GM12878 (cell line): ENCODE data around the gene C15orf62. TPM values are rescaled to one million over a fixed set of nuclear protein-coding genes. Genes with fewer than 3 reads are reported as not detected.

Experiments used
- ATAC-seq: fragments of 200-7000 bp; cut with Tn5 transposase; 3 replicates; pipeline ENCODE4 v1.9.1; 2020; ENCODE audit warnings: mild to moderate bottlenecking, moderate library complexity
- BruUV-seq: library from RNA; stranded (reverse); fragments of 400-500 nt; replicated peaks from 2 replicates; lab custom pipeline; 2021; lab: Mats Ljungman, UMichigan
- CTCF ChIA-PET: fragments of 300-600 bp; sonication (Branson Sonifier 250); formaldehyde crosslinking; extraction: SDS; loops from one replicate; lab custom pipeline; 2021; ENCODE audit warnings: inconsistent platforms; lab: Yijun Ruan, JAX
- POLR2A ChIA-PET: fragments of 350-600 bp; formaldehyde crosslinking; extraction: SDS; loops from one replicate; lab custom pipeline; 2021; ENCODE audit warnings: inconsistent platforms; lab: Charles Lee
- RAD21 ChIA-PET: fragments of 300-600 bp; sonication (Branson Sonifier 250); formaldehyde crosslinking; loops from one replicate; lab custom pipeline; 2023; ENCODE audit warnings: antibody characterized with exemption; ENCODE audit not compliant: unreplicated experiment; lab: Charles Lee
- SMC1A ChIA-PET: fragments of 300-600 bp; sonication (Branson Sonifier 250); formaldehyde crosslinking; loops from one replicate; lab custom pipeline; 2023; ENCODE audit not compliant: unreplicated experiment, uncharacterized antibody; lab: Charles Lee
- DNase-seq: peaks from one replicate; pipeline ENCODE4 v3.0.0-alpha.2; 2011; ENCODE audit warnings: low read depth, low spot score
- FAIRE-seq: peaks from 3 replicates; lab custom pipeline; 2011; peaks lifted over from hg19 to GRCh38; lab: Jason Lieb, UNC
- H2AFZ ChIP-seq: 2 replicates; pipeline ENCODE4 v1.6.0; 2011; ENCODE audit warnings: low read depth, low read length, control low read depth; ENCODE audit not compliant: control insufficient read depth
- H3K27ac ChIP-seq: 2 replicates; pipeline ENCODE4 v1.5.1; 2011; ENCODE audit warnings: control low read depth; ENCODE audit not compliant: control insufficient read depth, insufficient read depth
- H3K27me3 ChIP-seq, 2 experiments: replicated peaks in 1 of 2; 2 replicates each; pipeline versions ENCODE4 v1.6.0 to v1.6.1; 2011; ENCODE audit warnings: low read length in 1 of 2; ENCODE audit not compliant: control insufficient read depth in 2 of 2, insufficient read depth in 2 of 2
- H3K36me3 ChIP-seq, 2 experiments: 2 replicates each; pipeline ENCODE4 v1.5.1; 2011; ENCODE audit warnings: low read length in 1 of 2; ENCODE audit not compliant: control insufficient read depth in 2 of 2, insufficient read depth in 2 of 2
- H3K4me1 ChIP-seq: 2 replicates; pipeline ENCODE4 v1.6.1; 2011; ENCODE audit warnings: mild to moderate bottlenecking, low read length, moderate library complexity, mixed read lengths; ENCODE audit not compliant: control insufficient read depth, insufficient read depth
- H3K4me2 ChIP-seq: 2 replicates; pipeline ENCODE4 v1.6.0; 2011; ENCODE audit warnings: control low read depth; ENCODE audit not compliant: control insufficient read depth, insufficient read depth
- H3K4me3 ChIP-seq: fragments of 200-600 bp; sonication (generic); 2 replicates; pipeline ENCODE4 v1.5.1; 2016
- H3K79me2 ChIP-seq: 2 replicates; pipeline ENCODE4 v1.6.0; 2011; ENCODE audit warnings: low read length; ENCODE audit not compliant: control insufficient read depth, insufficient read depth
- H3K9ac ChIP-seq: 2 replicates; pipeline ENCODE4 v1.8.0; 2011; ENCODE audit warnings: low read length, control low read depth, mixed read lengths; ENCODE audit not compliant: control insufficient read depth, insufficient read depth
- H3K9me3 ChIP-seq: replicated peaks from 3 replicates; pipeline ENCODE4 v1.5.1; 2011; ENCODE audit warnings: mild to moderate bottlenecking, low read length; ENCODE audit not compliant: control insufficient read depth, insufficient read depth
- H4K20me1 ChIP-seq: 2 replicates; pipeline ENCODE4 v1.6.0; 2011; ENCODE audit not compliant: control insufficient read depth, insufficient read depth
- HDAC2 ChIP-seq: fragments of 200-600 bp; sonication (generic); IDR thresholded peaks from 2 replicates; pipeline ENCODE4 v1.6.1; 2017
- IKZF2 ChIP-seq, 2 experiments: fragments of 450-650 bp; IDR thresholded peaks; 2 replicates each; pipeline ENCODE4 v1.6.1; 2017; ENCODE audit warnings: mild to moderate bottlenecking in 2 of 2, moderate library complexity in 2 of 2
- MTA2 ChIP-seq: fragments of 450-650 bp; IDR thresholded peaks from 2 replicates; pipeline ENCODE4 v1.6.1; 2016; ENCODE audit warnings: low read depth, mild to moderate bottlenecking, moderate library complexity
- NFIC ChIP-seq: IDR thresholded peaks from 2 replicates; pipeline ENCODE4 v1.6.1; 2012; ENCODE audit warnings: low read depth, mild to moderate bottlenecking, inconsistent platforms, low read length, moderate library complexity
- PRDM15 ChIP-seq: fragments of 450-650 bp; formaldehyde crosslinking; IDR thresholded peaks from 2 replicates; pipeline ENCODE4 v1.4.0; 2020; ENCODE audit warnings: mild to moderate bottlenecking, moderate library complexity
- RELA ChIP-seq: fragments of 450-650 bp; IDR thresholded peaks from 2 replicates; pipeline ENCODE4 v1.8.0; 2014; ENCODE audit warnings: borderline replicate concordance; ENCODE audit not compliant: partially characterized antibody
- RFX5 ChIP-seq: IDR thresholded peaks from 2 replicates; pipeline ENCODE4 v1.6.1; 2011; ENCODE audit warnings: low read depth, low read length, improper control_type of control experiment
- SIN3A ChIP-seq: IDR thresholded peaks from 2 replicates; pipeline ENCODE4 v1.6.1; 2012; ENCODE audit warnings: low read depth, low read length, improper control_type of control experiment
- SPI1 ChIP-seq: IDR thresholded peaks from 2 replicates; pipeline ENCODE4 v1.6.1; 2011; ENCODE audit warnings: low read depth, mild to moderate bottlenecking, low read length, moderate library complexity, borderline replicate concordance; ENCODE audit not compliant: insufficient read depth
- SUZ12 ChIP-seq: fragments of 200-600 bp; sonication (generic); IDR thresholded peaks from one replicate; pipeline ENCODE4 v1.6.1; 2018; ENCODE audit warnings: antibody characterized with exemption, mild to moderate bottlenecking; ENCODE audit not compliant: unreplicated experiment
- TARDBP ChIP-seq: IDR thresholded peaks from 2 replicates; pipeline ENCODE4 v1.6.1; 2016; ENCODE audit warnings: borderline replicate concordance
- YY1 ChIP-seq: IDR thresholded peaks from 2 replicates; pipeline ENCODE4 v1.6.1; 2011; ENCODE audit warnings: low read depth, mild to moderate bottlenecking, low read length
- ZZZ3 ChIP-seq: IDR thresholded peaks from 2 replicates; pipeline ENCODE4 v1.6.1; 2011; ENCODE audit warnings: low read depth; ENCODE audit not compliant: control insufficient read depth, insufficient read length
- WGBS: methylation state at CpG from one replicate; pipeline ENCODE4 v1.1.6; 2016; ENCODE audit warnings: low lambda C conversion rate; ENCODE audit not compliant: insufficient replicate concordance, insufficient coverage; ENCODE audit errors: missing lambda C conversion rate; 5-methylcytosine and 5-hydroxymethylcytosine counted together
- in situ Hi-C: fragments of 300-500 bp; cut with MboI; formaldehyde crosslinking; loops from 9 replicates; pipeline ENCODE4 v1.14.3; 2018; ENCODE audit warnings: mixed read lengths
- intact Hi-C: fragments of 100-400 bp; cut with micrococcal nuclease; formaldehyde crosslinking; loops from one replicate; pipeline ENCODE4 v1.14.2; 2022; ENCODE audit not compliant: unreplicated experiment
- polyA plus RNA-seq, 11 experiments: library from polyadenylated mRNA; depleted of rRNA in 4 of 11; unstranded in 6 of 11; stranded (reverse) in 5 of 11; fragments of >200 nt; fragmentation: Nextera tagmentation in 4 of 11; fragmentation: Illumina TruSeq in 1 of 11; extraction: Ambion mirVana in 4 of 11; extraction: Trizol in 1 of 11; gene quantifications; 1 replicate in 1 of 11; 2 replicates in 10 of 11; pipeline versions ENCODE4 v1.2.1 to v1.2.3, GENCODE V29; 2011 to 2016; ENCODE audit warnings: inconsistent platforms in 2 of 11, missing spikeins in 2 of 11, low read depth in 1 of 11
- total RNA-seq, 4 experiments: library from RNA; depleted of rRNA in 3 of 4; stranded (reverse); fragments of >200 nt in 3 of 4; fragmentation: Illumina TruSeq in 1 of 4; extraction: Trizol in 1 of 4; gene quantifications; 2 replicates each; pipeline versions ENCODE4 v1.2.1 to v1.2.3, GENCODE V29; 2013 to 2021
- TF ChIP-seq, protein P1 (sequence below): fragments of 450-650 bp; IDR thresholded peaks from 2 replicates; pipeline ENCODE4 v1.6.1; 2017; ENCODE audit warnings: mild to moderate bottlenecking

Gene C15orf62
- total and polyA plus RNA-seq, 10 of the 15 experiments (the other 5 are each of a cell fraction or from before 2014, with no cell fraction given): 0.06 to 0.68 (median 0.40) TPM; not detected in 1

DNA sequence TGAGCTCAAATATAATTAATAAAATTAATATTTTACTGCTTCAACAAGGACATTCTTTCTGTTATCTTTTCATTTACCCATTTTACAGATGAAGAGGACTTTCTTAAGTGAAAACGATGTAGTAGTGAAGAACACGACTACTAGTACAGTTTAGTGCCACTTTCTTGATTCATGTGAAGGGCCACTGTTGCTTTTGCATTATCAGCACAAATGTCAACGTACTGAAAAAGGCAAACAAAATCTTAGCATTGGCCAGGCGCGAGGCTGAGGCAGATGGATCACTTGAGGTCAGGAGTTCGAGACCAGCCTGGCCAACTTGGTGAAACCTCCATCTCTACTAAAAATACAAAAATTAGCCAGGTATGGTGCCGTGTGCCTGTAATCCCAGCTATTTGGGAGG is 49.3 kb downstream of the C15orf62 start:
- TF ChIP-seq IKZF2 (IDR thresholded peaks at IDR 0.05) (no peak), YY1 (no peak), SUZ12 (no peak), MTA2 (no peak), NFIC (no peak)
- ATAC-seq (no peak), FAIRE-seq (no peak), DNase-seq (no peak)
- no TSS peak for BruUV-seq
- no peaks in the 10 kb centered on the region for H3K79me2 ChIP-seq
- RAD21 ChIA-PET: no interaction called here
- no peak overlapping the region for H3K9ac ChIP-seq
- H3K4me3 ChIP-seq: no peak overlapping the region
- SMC1A ChIA-PET: interaction anchor here (0.7 to 0.8 kb wide), 2 partner anchors 79 to 561 kb away, joined by 3 read pairs; no protein-coding TSS in a partner anchor
- H4K20me1 ChIP-seq: no peaks in the 10 kb centered on the region
- in situ Hi-C loops (no loop called here), intact Hi-C loops (no loop called here)
- CTCF ChIA-PET: no interaction called here
- H3K36me3 ChIP-seq: peaks cover 0 to 4% of the 10 kb centered on the region in 2 experiments; a peak in 2 of 4 replicates
- H3K4me2 ChIP-seq: no peak overlapping the region
- no peak overlapping the region for H2AFZ ChIP-seq
- H3K9me3 ChIP-seq: no peaks in the 10 kb centered on the region
- WGBS: 47% methylated on average over 7 of the region's 7 CpGs
- H3K27me3 ChIP-seq: no peaks in the 10 kb centered on the region
- no peak overlapping the region for H3K27ac ChIP-seq
- no peaks in the 10 kb centered on the region for H3K4me1 ChIP-seq
- POLR2A ChIA-PET: interaction anchor here (1.1 kb wide), 1 partner anchor 77 kb away, joined by 4 read pairs; no protein-coding TSS in a partner anchor

GRCh38 chr15:40821195-40821594 is 51.4 kb downstream of the C15orf62 start:
- ChIA-PET POLR2A (no interaction called here), RAD21 (no interaction called here), CTCF (no interaction called here), SMC1A (no interaction called here)
- Histone ChIP-seq H3K27me3 (no peaks in the 10 kb centered on the region; a peak in 1 of 4 replicates), H3K9ac (no peak overlapping the region), H3K9me3 (no peaks in the 10 kb centered on the region), H3K4me2 (no peak overlapping the region), H3K36me3 (no peaks in the 10 kb centered on the region), H4K20me1 (no peaks in the 10 kb centered on the region), H3K4me3 (no peak overlapping the region), H3K4me1 (no peaks in the 10 kb centered on the region), H3K27ac (no peak overlapping the region), H3K79me2 (no peaks in the 10 kb centered on the region), H2AFZ (no peak overlapping the region)
- 54% methylated on average over 2 of the region's 2 CpGs for whole genome bisulfite sequencing
- DNase-seq (no peak), ATAC-seq (no peak), FAIRE-seq (no peak)
- intact Hi-C loops: no loop called here
- in situ Hi-C loops: no loop called here
- no TSS peak for BruUV-seq
- no peak for TF ChIP-seq RELA
- TF ChIP-seq RFX5: no peak
- TF ChIP-seq SIN3A: no peak
- no peak for TF ChIP-seq PRDM15 (CRISPR knock-in tag)
- no peak for TF ChIP-seq TARDBP
- no peak for TF ChIP-seq SPI1
- TF ChIP-seq, protein P1, sequence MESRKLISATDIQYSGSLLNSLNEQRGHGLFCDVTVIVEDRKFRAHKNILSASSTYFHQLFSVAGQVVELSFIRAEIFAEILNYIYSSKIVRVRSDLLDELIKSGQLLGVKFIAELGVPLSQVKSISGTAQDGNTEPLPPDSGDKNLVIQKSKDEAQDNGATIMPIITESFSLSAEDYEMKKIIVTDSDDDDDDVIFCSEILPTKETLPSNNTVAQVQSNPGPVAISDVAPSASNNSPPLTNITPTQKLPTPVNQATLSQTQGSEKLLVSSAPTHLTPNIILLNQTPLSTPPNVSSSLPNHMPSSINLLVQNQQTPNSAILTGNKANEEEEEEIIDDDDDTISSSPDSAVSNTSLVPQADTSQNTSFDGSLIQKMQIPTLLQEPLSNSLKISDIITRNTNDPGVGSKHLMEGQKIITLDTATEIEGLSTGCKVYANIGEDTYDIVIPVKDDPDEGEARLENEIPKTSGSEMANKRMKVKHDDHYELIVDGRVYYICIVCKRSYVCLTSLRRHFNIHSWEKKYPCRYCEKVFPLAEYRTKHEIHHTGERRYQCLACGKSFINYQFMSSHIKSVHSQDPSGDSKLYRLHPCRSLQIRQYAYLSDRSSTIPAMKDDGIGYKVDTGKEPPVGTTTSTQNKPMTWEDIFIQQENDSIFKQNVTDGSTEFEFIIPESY: no peak
- TF ChIP-seq ZZZ3: no peak
- no peak for TF ChIP-seq HDAC2
